Motor neuron (in vitro differentiated cells): Measurements from ENCODE around the gene TBC1D17. TPM values are rescaled to one million over a fixed set of nuclear protein-coding genes. Genes with fewer than 3 reads are reported as not detected.

Experiments
- ATAC-seq, 8 experiments: fragments of 200-7000 bp; cut with Tn5 transposase; replicated peaks in 6 of 8; 2 replicates each; pipeline ENCODE4 v1.8.0; 2021; ENCODE audit warnings: mild to moderate bottlenecking in 8 of 8, moderate library complexity in 8 of 8
- H3K27ac ChIP-seq, 2 donors: fragments of 250-450 bp; sonication (Bioruptor Pico); 2 replicates each; pipeline ENCODE4 v1.9.0; 2021; ENCODE audit warnings: antibody characterized with exemption in 2 of 2, mild to moderate bottlenecking in 2 of 2, moderate library complexity in 1 of 2
- H3K4me1 ChIP-seq, 2 donors: fragments of 250-450 bp; sonication (Bioruptor Pico); replicated peaks in 1 of 2; 2 replicates each; pipeline ENCODE4 v1.6.1; 2021; ENCODE audit warnings: antibody characterized with exemption in 2 of 2, mild to moderate bottlenecking in 2 of 2, moderate library complexity in 1 of 2
- H3K4me3 ChIP-seq, 5 donors: fragments of 250-450 bp; sonication (Bioruptor Pico); 2 replicates each; pipeline ENCODE4 v1.9.0; 2021; ENCODE audit warnings: antibody characterized with exemption in 5 of 5, mild to moderate bottlenecking in 5 of 5, moderate library complexity in 4 of 5
- WGBS, 10 experiments: fragments of 450-650 bp; shearing (Covaris generic); methylation state at CpG; one replicate each; pipeline ENCODE4 v1.0.0; 2022; 5-methylcytosine and 5-hydroxymethylcytosine counted together
- in situ Hi-C, 9 experiments: fragments of 400-800 bp; cut with MboI; loops; one replicate each; pipeline ENCODE4 v1.15.0; 2021; ENCODE audit warnings: low sequenced_read_pairs in 9 of 9, low pct_unique_long_range_greater_than_20kb in 2 of 9; ENCODE audit not compliant: unreplicated experiment in 9 of 9
- total RNA-seq, 8 experiments: library from RNA; unstranded; fragments of 300-600 nt; gene quantifications; 2 replicates each; pipeline versions ENCODE4 v1.2.3 to v1.2.4, GENCODE V29; 2022

TBC1D17 gene
- total RNA-seq, 8 experiments from 2014 or later: 14.3 to 31.0 (median 19.8) TPM

DNA sequence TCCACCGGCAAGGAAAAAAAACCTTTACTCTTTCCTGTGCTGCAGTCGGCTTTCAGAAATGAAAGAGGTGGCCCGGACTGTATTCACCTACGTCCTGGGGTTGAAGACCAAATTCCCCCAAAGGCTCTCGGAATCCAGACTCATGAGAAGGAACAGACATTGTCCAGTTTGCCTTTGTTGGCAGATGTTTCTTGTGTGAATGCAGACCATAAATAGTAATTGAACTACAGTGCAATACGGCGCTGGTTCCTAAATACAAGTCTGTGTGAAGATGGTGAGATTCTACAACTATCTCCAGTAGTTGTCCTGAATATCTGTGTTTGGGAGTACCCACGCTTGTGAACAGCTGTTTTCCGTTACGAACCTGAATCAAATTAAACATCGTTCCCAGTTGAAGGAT lies 37.8 kb upstream of the TBC1D17 start:
- Histone ChIP-seq H3K4me3 (no peak overlapping the region), H3K4me1 (no peaks in the 10 kb centered on the region), H3K27ac (no peak overlapping the region)
- no peak for ATAC-seq
- in situ Hi-C loops: no loop called here
- 65 to 98% (median 91%) methylated on average over 2 to 10 of the region's 11 CpGs; no CpG with 5 or more reads in 1 of the 10 experiments for WGBS, 10 experiments

- 80 to 100% (median 90%) methylated on average over 1 to 10 of the region's 11 CpGs; no CpG with 5 or more reads in 2 of the 10 experiments for WGBS, 10 experiments
- in situ Hi-C loops: no loop called here
- peak in 1 of 8 experiments; percentile 18 for ATAC-seq
- no peaks in the 10 kb centered on the region for H3K4me1 ChIP-seq
- no peak overlapping the region for H3K4me3 ChIP-seq
- no peak overlapping the region for H3K27ac ChIP-seq
Measured at GRCh38 chr19:49840321-49840720, 37.2 kb upstream of the TBC1D17 start.

- 73 to 100% (median 92%) methylated on average over 2 to 12 of the region's 17 CpGs; no CpG with 5 or more reads in 1 of the 10 experiments for WGBS, 10 experiments
- no peak for ATAC-seq
- H3K27ac ChIP-seq: no peak overlapping the region
- no peaks in the 10 kb centered on the region for H3K4me1 ChIP-seq
- H3K4me3 ChIP-seq: no peak overlapping the region
- in situ Hi-C loops: no loop called here
Measured at GRCh38 chr19:49840736-49841249, 36.7 kb upstream of the TBC1D17 start.

DNA sequence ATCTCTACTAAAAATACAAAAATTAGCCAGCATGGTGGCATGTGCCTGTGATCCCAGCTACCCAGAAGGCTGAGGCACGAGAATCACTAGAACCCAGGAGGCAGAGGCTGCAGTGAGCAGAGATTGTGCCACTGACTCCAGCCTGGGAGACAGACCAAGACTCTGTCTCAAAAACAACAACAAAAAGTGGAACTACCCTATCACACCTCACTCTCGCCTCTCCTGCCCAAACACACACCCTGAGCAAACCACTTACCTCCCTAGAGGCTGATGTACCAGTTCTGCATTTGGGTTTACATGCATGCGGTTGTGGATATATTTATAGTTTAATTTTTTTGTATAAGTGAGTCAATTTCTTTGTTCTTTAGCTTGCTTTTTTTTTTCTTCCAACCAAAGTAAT lies 34.2 kb upstream of the TBC1D17 start:
- WGBS, 10 experiments: 71 to 100% (median 94%) methylated on average over 1 to 3 of the region's 3 CpGs; no CpG with 5 or more reads in 1 of the 10 experiments
- in situ Hi-C loops: no loop called here

DNA sequence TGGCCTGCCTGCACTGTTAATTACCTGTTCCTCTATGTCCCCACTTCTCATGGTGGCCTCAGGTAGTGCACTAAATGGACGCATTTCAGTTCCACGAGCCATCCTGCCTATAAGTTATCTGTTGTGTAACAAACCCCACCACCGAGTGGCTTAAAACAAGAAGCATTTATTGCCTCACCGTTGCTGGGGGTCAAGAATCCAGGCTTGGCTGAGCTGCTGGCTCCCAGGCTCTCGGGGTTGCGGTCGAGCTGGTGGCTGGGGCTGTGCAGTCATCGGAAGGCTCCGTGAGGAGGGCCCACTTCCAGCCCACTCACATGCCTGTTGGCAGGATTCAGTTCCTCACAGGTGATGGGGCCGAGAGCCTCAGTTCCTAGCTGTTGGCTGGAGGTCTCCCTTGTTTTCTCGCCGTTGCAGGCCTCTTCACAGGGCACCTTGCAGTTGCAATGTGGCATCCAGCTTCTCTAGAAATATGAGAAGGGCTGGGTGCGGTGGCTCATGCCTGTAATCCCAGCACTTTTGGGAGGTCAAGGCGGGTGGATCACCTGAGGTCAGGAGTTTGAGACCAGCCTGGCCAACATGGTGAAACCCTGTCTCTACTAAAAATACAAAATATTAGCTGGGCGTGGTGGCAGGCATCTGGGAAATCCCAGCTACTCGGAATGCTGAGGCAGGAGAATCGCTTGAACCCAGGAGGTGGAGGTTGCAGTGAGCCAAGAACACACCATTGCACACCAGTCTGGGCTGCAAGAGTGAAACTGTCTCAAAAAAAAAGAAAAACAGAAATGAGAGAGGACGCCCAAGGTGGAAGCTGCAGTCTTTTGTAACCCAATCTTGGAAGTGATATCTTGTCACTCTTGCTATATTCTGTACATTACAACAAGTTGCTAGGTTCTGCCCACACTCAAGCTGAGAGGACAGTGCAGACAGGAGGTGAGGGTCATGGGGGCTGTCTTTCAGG lies 33.1 kb upstream of the TBC1D17 start:
- H3K4me1 ChIP-seq: no peaks in the 10 kb centered on the region
- no peak overlapping the region for H3K4me3 ChIP-seq
- 81 to 97% (median 85%) methylated on average over 1 to 6 of the region's 18 CpGs; no CpG with 5 or more reads in 4 of the 10 experiments for WGBS, 10 experiments
- in situ Hi-C loops: no loop called here
- no peak for ATAC-seq
- H3K27ac ChIP-seq: no peak overlapping the region

More for the DNA sequence above, 34.2 kb upstream of the TBC1D17 start:
- Histone ChIP-seq H3K4me1 (no peaks in the 10 kb centered on the region), H3K4me3 (no peak overlapping the region), H3K27ac (no peak overlapping the region)
- ATAC-seq: no peak

GRCh38 chr19:49845414-49845813 lies 32.1 kb upstream of the TBC1D17 start:
- in situ Hi-C loops: no loop called here
- ATAC-seq: peak in 1 of 8 experiments; percentile 72
- Histone ChIP-seq H3K27ac (no peak overlapping the region), H3K4me3 (no peak overlapping the region), H3K4me1 (peaks cover 0 to 5% of the 10 kb centered on the region in 2 donors)
- 0 to 100% (median 81%) methylated on average over 1 to 3 of the region's 3 CpGs; no CpG with 5 or more reads in 1 of the 10 experiments for WGBS, 10 experiments

GRCh38 chr19:49846408-49846807 lies 31.1 kb upstream of the TBC1D17 start:
- Histone ChIP-seq H3K4me3 (no peak overlapping the region), H3K4me1 (peaks cover 0 to 5% of the 10 kb centered on the region in 2 donors), H3K27ac (no peak overlapping the region)
- no peak for ATAC-seq
- WGBS, 10 experiments: 50 to 80% (median 67%) methylated on average over 1 to 4 of the region's 5 CpGs; no CpG with 5 or more reads in 2 of the 10 experiments
- in situ Hi-C loops: no loop called here

DNA sequence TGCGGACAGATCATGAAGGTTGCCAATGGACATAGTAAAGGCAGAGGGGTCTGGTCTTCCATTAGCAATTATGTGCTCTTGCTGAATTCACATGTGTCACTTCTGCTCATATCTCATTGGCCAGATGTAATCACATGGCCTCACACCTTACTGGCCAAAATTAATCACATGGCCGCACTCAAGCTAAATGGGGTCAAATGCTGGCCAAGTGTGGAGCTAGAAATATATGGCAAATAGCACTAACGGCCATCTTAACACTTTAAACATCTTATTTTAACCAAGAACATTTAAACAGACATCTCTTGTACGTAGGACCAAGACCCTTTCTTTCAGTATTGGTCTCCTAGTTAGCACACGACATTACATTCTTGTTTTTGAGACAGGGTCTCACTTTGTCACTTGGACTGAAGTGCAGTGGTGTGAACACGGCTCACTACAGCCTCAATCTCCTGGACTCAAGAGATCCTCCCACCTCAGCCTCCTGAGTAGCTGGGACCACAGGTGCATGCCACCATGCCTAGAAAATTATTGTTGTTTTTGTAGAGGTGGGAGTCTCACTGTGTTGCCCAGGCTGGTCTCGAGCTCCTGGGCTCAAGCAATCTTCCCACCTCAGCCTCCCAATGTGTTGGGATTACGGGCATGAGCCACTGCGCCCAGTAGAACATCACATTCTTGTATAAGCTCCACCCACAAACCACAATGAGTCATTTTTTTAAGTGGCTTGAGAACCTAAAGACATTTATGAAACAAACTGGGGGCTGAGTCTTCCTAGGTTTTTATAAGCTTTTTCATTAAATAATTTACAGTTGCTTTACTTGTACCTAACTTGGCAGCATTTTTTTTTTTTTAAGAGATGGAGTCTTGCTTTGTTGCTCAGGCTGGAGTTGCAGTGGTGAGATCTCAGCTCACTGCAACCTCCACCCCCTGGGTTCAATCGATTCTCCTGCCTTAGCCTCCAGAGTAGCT lies 29.5 kb upstream of the TBC1D17 start:
- peaks cover 8 to 14% of the 10 kb centered on the region in 2 donors for H3K4me1 ChIP-seq
- ATAC-seq: no peak
- WGBS, 10 experiments: 73 to 100% (median 88%) methylated on average over 1 to 8 of the region's 10 CpGs; no CpG with 5 or more reads in 1 of the 10 experiments
- no peak overlapping the region for H3K4me3 ChIP-seq
- in situ Hi-C loops: no loop called here
- no peak overlapping the region for H3K27ac ChIP-seq

GRCh38 chr19:49848938-49849337 lies 28.6 kb upstream of the TBC1D17 start:
- Histone ChIP-seq H3K4me3 (no peak overlapping the region), H3K4me1 (peaks cover 16 to 20% of the 10 kb centered on the region in 2 donors), H3K27ac (no peak overlapping the region)
- ATAC-seq: no peak
- 84 to 100% (median 96%) methylated on average over 1 to 3 of the region's 3 CpGs; no CpG with 5 or more reads in 2 of the 10 experiments for WGBS, 10 experiments
- in situ Hi-C loops: no loop called here

- Histone ChIP-seq H3K27ac (peak overlapping the region; percentile 14 to 99), H3K4me3 (peak overlapping the region in 4 of 5 donors; percentile 87 to 99 (median 96)), H3K4me1 (peaks cover 16 to 20% of the 10 kb centered on the region in 2 donors)
- in situ Hi-C loops: no loop called here
- WGBS, 10 experiments: 0 to 91% (median 75%) methylated on average over 1 to 11 of the region's 15 CpGs
- ATAC-seq: no peak
Measured at GRCh38 chr19:49849433-49850220, 27.9 kb upstream of the TBC1D17 start.

DNA sequence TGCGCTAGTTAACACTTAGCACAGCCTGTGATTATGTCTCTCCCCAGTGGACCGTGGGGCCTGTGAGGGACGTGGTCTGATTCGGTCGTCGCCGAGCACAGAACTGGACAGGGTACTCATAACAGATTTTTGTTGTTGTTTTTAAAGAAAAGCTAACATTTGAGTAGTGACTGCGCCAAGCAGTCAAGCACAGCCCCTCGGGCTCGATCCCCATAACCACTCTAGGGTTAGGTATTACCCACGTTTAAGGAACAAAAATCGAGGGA lies 27.3 kb upstream of the TBC1D17 start:
- Histone ChIP-seq H3K4me1 (peaks cover 16 to 20% of the 10 kb centered on the region in 2 donors), H3K4me3 (peak overlapping the region; percentile 87 to 99 (median 96)), H3K27ac (peak overlapping the region; percentile 14 to 99)
- 38 to 100% (median 62%) methylated on average over 1 to 11 of the region's 12 CpGs; no CpG with 5 or more reads in 3 of the 10 experiments for WGBS, 10 experiments
- no peak for ATAC-seq
- in situ Hi-C loops: no loop called here
